MCF 10A (cell line): Measurements from ENCODE around the gene ACBD4. TPM values are rescaled to one million over a fixed set of nuclear protein-coding genes. Genes with fewer than 3 reads are reported as not detected.
A peak's percentile ranks its signal among the peaks of the same experiment; 100 is the strongest.

Experiments
- BruUV-seq: library from RNA; stranded (reverse); fragments of 400-500 nt; replicated peaks from 2 replicates; lab custom pipeline; 2021; lab: Mats Ljungman, UMichigan
- CTCF ChIA-PET: fragments of 300-600 bp; sonication (Branson Sonifier 250); formaldehyde crosslinking; extraction: SDS; loops from one replicate; lab custom pipeline; 2021; ENCODE audit warnings: antibody characterized with exemption, inconsistent platforms; lab: Yijun Ruan, JAX
- POLR2A ChIA-PET: fragments of 300-600, 350-650 bp; sonication (Branson Sonifier 250); formaldehyde crosslinking; extraction: SDS; loops from one replicate; lab custom pipeline; 2020; ENCODE audit warnings: antibody characterized with exemption, inconsistent platforms; lab: Yijun Ruan, JAX
- DNase-seq: peaks from one replicate; pipeline ENCODE4 v3.0.0-alpha.2; 2018; ENCODE audit not compliant: unreplicated experiment
- H3K27ac Mint-ChIP-seq: one replicate; pipeline ENCODE4 v1.8.0; 2022; ENCODE audit warnings: mild to moderate bottlenecking, low read depth, mixed read lengths; ENCODE audit not compliant: unreplicated experiment
- H3K27me3 Mint-ChIP-seq: one replicate; pipeline ENCODE4 v1.8.0; 2022; ENCODE audit warnings: mixed read lengths; ENCODE audit not compliant: insufficient read depth, unreplicated experiment
- H3K36me3 Mint-ChIP-seq: one replicate; pipeline ENCODE4 v1.8.0; 2022; ENCODE audit warnings: mild to moderate bottlenecking, moderate library complexity, mixed read lengths; ENCODE audit not compliant: insufficient read depth, unreplicated experiment
- H3K4me1 Mint-ChIP-seq: one replicate; pipeline ENCODE4 v1.8.0; 2022; ENCODE audit warnings: mixed read lengths; ENCODE audit not compliant: insufficient read depth, unreplicated experiment
- H3K4me3 Mint-ChIP-seq: one replicate; pipeline ENCODE4 v1.8.0; 2022; ENCODE audit warnings: mild to moderate bottlenecking, moderate library complexity, mixed read lengths; ENCODE audit not compliant: unreplicated experiment
- H3K9me3 Mint-ChIP-seq: one replicate; pipeline ENCODE4 v1.8.0; 2022; ENCODE audit warnings: mixed read lengths; ENCODE audit not compliant: unreplicated experiment
- CTCF ChIP-seq: fragments of 200-600 bp; IDR thresholded peaks from one replicate; pipeline ENCODE4 v1.8.0; 2022; ENCODE audit warnings: antibody characterized with exemption, mild to moderate bottlenecking; ENCODE audit not compliant: unreplicated experiment
- intact Hi-C: fragments of 100-400 bp; cut with micrococcal nuclease; formaldehyde crosslinking; loops from 2 replicates; pipeline ENCODE4 v1.14.1; 2022
- total RNA-seq: library from RNA; stranded (reverse); gene quantifications from 2 replicates; pipeline ENCODE4 v1.2.3, GENCODE V29; 2022

The ACBD4 gene
- total RNA-seq, 1 experiment from 2014 or later, result 7.8 TPM

GRCh38 chr17:45147581-45148182, 12.2 kb downstream of the ACBD4 start:
- H3K9me3 Mint-ChIP-seq, result no peaks in the 10 kb centered on the region
- H3K36me3 Mint-ChIP-seq, result peaks cover 50% of the 10 kb centered on the region
- peak; percentile 90 for DNase-seq
- no peak for TF ChIP-seq CTCF
- H3K27ac Mint-ChIP-seq, result peak overlapping the region; percentile 100
- TSS peak; percentile 67 for BruUV-seq
- no peaks in the 10 kb centered on the region for H3K27me3 Mint-ChIP-seq
- CTCF ChIA-PET, result interaction anchor here (0.6 to 7.5 kb wide), 11 partner anchors 11 to 245 kb away, joined by 3 to 200 read pairs (median 6); partner anchors contain the start of genes ACBD4 and HEXIM2
- peak overlapping the region; percentile 97 for H3K4me3 Mint-ChIP-seq
- POLR2A ChIA-PET, result interaction anchor here (0.6 to 12.7 kb wide), 33 partner anchors 8 to 961 kb away, joined by 3 to 1083 read pairs (median 5); partner anchors contain the start of genes ACBD4, DCAKD, EFTUD2 and FMNL1
- intact Hi-C loops, result loop anchor here (1.0 to 5.0 kb wide), 3 partner anchors 14 to 170 kb away; partner anchors contain the start of genes HEXIM2 and MAP3K14
- H3K4me1 Mint-ChIP-seq, result peaks cover 23% of the 10 kb centered on the region

- intact Hi-C loops, result loop anchor here (1.0 to 5.0 kb wide), 5 partner anchors 13 to 169 kb away; partner anchors contain the start of genes ACBD4, HEXIM2 and MAP3K14
- ChIA-PET CTCF (interaction anchor here (0.6 to 7.5 kb wide), 24 partner anchors 9 to 275 kb away, joined by 3 to 200 read pairs (median 5); partner anchors contain the start of genes ACBD4, HEXIM2 and PLCD3), POLR2A (interaction anchor here (0.6 to 12.7 kb wide), 42 partner anchors 9 to 962 kb away, joined by 3 to 1083 read pairs (median 5); partner anchors contain the start of genes ACBD4, DCAKD, EFTUD2 and HEXIM2)
- TF ChIP-seq CTCF, result no peak
- Mint-ChIP-seq H3K9me3 (no peaks in the 10 kb centered on the region), H3K27ac (peak within 1 kb of the TSS; percentile 100), H3K27me3 (no peaks in the 10 kb centered on the region), H3K36me3 (peaks cover 50% of the 10 kb centered on the region), H3K4me3 (peak within 1 kb of the TSS; percentile 97), H3K4me1 (peaks cover 23% of the 10 kb centered on the region)
- TSS peak; percentile 71 for BruUV-seq
- DNase-seq, result peak; percentile 99
Observed at GRCh38 chr17:45148183-45149036, 12.9 kb downstream of the ACBD4 start, which contains the start of gene HEXIM1. HEXIM1 (plus strand) TSS chr17:45148475; CDS start chr17:45149191, 716 bp downstream.

GRCh38 chr17:45149037-45149668, 13.7 kb downstream of the ACBD4 start:
- Mint-ChIP-seq H3K36me3 (peaks cover 50% of the 10 kb centered on the region), H3K4me3 (peak overlapping the region; percentile 97), H3K4me1 (peaks cover 23% of the 10 kb centered on the region), H3K9me3 (no peaks in the 10 kb centered on the region), H3K27me3 (no peaks in the 10 kb centered on the region), H3K27ac (peak overlapping the region; percentile 100)
- intact Hi-C loops, result loop anchor here (1.0 to 5.0 kb wide), 3 partner anchors 14 to 168 kb away; partner anchors contain the start of genes ACBD4 and MAP3K14
- DNase-seq, result peak; percentile 88
- TF ChIP-seq CTCF, result peak; percentile 86
- no TSS peak for BruUV-seq
- CTCF ChIA-PET, result interaction anchor here (0.6 to 7.5 kb wide), 36 partner anchors 8 to 926 kb away, joined by 3 to 200 read pairs (median 4); partner anchors contain the start of genes ACBD4, HEXIM2 and PLCD3
- POLR2A ChIA-PET, result interaction anchor here (0.6 to 12.7 kb wide), 47 partner anchors 8 to 744 kb away, joined by 3 to 1083 read pairs (median 5); partner anchors contain the start of genes ACBD4, DCAKD, EFTUD2 and FMNL1
